Measurements from ENCODE around the gene GIMAP4.

- TF ChIP-seq YY1 (IDR thresholded peaks at IDR 0.05; ENCODE audit: insufficient read depth, insufficient read length) (no peak), ZNF274 (IDR thresholded peaks at IDR 0.05; ENCODE audit: low read depth, low read length) (no peak)
Measured at GRCh38 chr7:150580638-150581394, 13.6 kb downstream of the GIMAP4 start.

Data from NT2/D1 (cell line).